ENCODE results near the gene SLC25A45. TPM values are rescaled to one million over a fixed set of nuclear protein-coding genes. Genes with fewer than 3 reads are reported as not detected.

Gene SLC25A45
- total RNA-seq, 1 experiment from 2014 or later, result 8.5 TPM

DNA sequence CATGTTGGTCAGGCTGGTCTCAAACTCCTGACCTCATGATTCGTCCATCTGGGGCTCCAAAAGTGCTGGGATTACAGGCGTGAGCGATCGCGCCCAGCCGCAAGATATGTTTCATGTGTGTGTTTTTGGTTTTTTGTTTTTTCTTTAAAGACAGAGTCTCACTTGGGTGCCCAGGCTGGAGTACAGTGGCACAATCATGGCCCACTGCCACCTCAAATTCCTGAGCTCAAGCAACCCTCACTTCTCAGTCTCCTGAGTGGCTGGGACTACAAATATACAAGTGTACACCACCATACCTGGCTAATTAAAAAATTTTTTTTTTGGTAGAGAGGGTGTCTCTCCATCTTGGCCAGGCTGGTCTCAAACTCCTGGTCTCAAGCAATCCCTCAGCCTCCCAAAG lies 19.5 kb downstream of the SLC25A45 start:
- Mint-ChIP-seq H3K9me3 (ENCODE audit: unreplicated experiment) (no peaks in the 10 kb centered on the region), H3K4me3 (ENCODE audit: unreplicated experiment) (no peak overlapping the region), H3K36me3 (ENCODE audit: insufficient read depth, unreplicated experiment) (peaks cover 14% of the 10 kb centered on the region), H3K27me3 (ENCODE audit: insufficient read depth, unreplicated experiment) (no peaks in the 10 kb centered on the region), H3K27ac (ENCODE audit: unreplicated experiment) (no peak overlapping the region), H3K4me1 (ENCODE audit: low read depth, unreplicated experiment) (peaks cover 18% of the 10 kb centered on the region)
- Histone ChIP-seq H3K4me3 (ENCODE audit: low read depth, low read length) (no peak overlapping the region), H3K27me3 (replicated peaks; ENCODE audit: control insufficient read depth, insufficient read depth, low read length) (no peaks in the 10 kb centered on the region), H3K36me3 (ENCODE audit: control insufficient read depth, insufficient read depth, low read length) (no peaks in the 10 kb centered on the region), H3K9me3 (no peaks in the 10 kb centered on the region), H3K4me1 (peaks cover 24% of the 10 kb centered on the region)
- intact Hi-C loops (cut with micrococcal nuclease; ENCODE audit: unreplicated experiment), result no loop called here
- BruUV-seq (replicated peaks), result no TSS peak
- CTCF ChIA-PET, result interaction anchor here (0.6 to 1.0 kb wide), 2 partner anchors 99 to 147 kb away, joined by 4 to 8 read pairs; no protein-coding TSS in a partner anchor
- POLR2A ChIA-PET, result no interaction called here
- TF ChIP-seq, protein P1, sequence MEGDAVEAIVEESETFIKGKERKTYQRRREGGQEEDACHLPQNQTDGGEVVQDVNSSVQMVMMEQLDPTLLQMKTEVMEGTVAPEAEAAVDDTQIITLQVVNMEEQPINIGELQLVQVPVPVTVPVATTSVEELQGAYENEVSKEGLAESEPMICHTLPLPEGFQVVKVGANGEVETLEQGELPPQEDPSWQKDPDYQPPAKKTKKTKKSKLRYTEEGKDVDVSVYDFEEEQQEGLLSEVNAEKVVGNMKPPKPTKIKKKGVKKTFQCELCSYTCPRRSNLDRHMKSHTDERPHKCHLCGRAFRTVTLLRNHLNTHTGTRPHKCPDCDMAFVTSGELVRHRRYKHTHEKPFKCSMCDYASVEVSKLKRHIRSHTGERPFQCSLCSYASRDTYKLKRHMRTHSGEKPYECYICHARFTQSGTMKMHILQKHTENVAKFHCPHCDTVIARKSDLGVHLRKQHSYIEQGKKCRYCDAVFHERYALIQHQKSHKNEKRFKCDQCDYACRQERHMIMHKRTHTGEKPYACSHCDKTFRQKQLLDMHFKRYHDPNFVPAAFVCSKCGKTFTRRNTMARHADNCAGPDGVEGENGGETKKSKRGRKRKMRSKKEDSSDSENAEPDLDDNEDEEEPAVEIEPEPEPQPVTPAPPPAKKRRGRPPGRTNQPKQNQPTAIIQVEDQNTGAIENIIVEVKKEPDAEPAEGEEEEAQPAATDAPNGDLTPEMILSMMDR (IDR thresholded peaks at IDR 0.05; ENCODE audit: insufficient read depth in 1 of 2, low read depth in 1 of 2, low read length in 1 of 2, severe bottlenecking in 1 of 2, unreplicated experiment in 1 of 2), result no peak
- DNase-seq, result no peak

DNA sequence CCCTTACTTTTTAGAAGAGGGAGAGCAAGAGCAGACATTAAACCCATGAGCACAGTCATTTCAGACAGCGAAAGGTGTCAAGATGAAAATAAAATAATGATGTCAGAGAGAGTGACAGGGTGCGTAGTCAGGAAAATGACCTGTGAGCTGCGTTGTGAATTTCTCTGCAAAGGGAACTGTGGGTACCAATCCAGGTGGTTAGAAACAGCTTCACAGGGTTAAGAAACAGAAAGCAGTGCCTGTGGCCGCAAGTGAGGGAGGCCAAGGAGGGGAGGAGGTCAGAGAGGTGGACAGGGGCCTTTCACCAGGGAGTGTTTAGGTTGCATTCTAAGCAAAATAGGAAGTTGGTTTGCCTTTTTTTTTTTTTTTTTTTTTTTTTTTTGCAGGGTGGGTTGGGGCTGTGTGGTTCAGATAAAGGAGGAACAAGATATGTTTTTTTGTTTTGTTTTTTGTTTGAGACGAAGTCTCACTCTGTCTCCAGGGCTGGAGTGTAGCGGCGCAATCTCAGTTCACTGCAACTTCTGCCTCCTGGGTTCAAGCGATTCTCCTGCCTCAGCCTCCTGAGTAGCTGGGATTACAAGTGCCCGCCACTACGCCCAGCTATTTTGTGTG lies 20.0 kb downstream of the SLC25A45 start:
- no peaks in the 10 kb centered on the region for H3K27me3 Mint-ChIP-seq (ENCODE audit: insufficient read depth, unreplicated experiment)
- H3K4me1 ChIP-seq, result peaks cover 27% of the 10 kb centered on the region
- H3K4me3 Mint-ChIP-seq (ENCODE audit: unreplicated experiment), result no peak overlapping the region
- intact Hi-C loops (cut with micrococcal nuclease; ENCODE audit: unreplicated experiment), result no loop called here
- H3K36me3 ChIP-seq (ENCODE audit: control insufficient read depth, insufficient read depth, low read length), result no peaks in the 10 kb centered on the region
- no peak overlapping the region for H3K27ac Mint-ChIP-seq (ENCODE audit: unreplicated experiment)
- ChIA-PET POLR2A (no interaction called here), CTCF (interaction anchor here (0.6 to 1.0 kb wide), 2 partner anchors 25 to 100 kb away, joined by 3 to 4 read pairs; no protein-coding TSS in a partner anchor)
- H3K9me3 Mint-ChIP-seq (ENCODE audit: unreplicated experiment), result no peaks in the 10 kb centered on the region
- peaks cover 24% of the 10 kb centered on the region for H3K4me1 Mint-ChIP-seq (ENCODE audit: low read depth, unreplicated experiment)
- TF ChIP-seq, protein P1 (IDR thresholded peaks at IDR 0.05; ENCODE audit: insufficient read depth in 1 of 2, low read depth in 1 of 2, low read length in 1 of 2, severe bottlenecking in 1 of 2, unreplicated experiment in 1 of 2), result no peak
- DNase-seq, result no peak
- H3K27me3 ChIP-seq (replicated peaks; ENCODE audit: control insufficient read depth, insufficient read depth, low read length), result no peaks in the 10 kb centered on the region
- no peak overlapping the region for H3K4me3 ChIP-seq (ENCODE audit: low read depth, low read length)
- no peaks in the 10 kb centered on the region for H3K9me3 ChIP-seq
- BruUV-seq (replicated peaks), result no TSS peak
- H3K36me3 Mint-ChIP-seq (ENCODE audit: insufficient read depth, unreplicated experiment), result peaks cover 16% of the 10 kb centered on the region

- Histone ChIP-seq H3K4me3 (ENCODE audit: low read depth, low read length) (no peak overlapping the region), H3K36me3 (ENCODE audit: control insufficient read depth, insufficient read depth, low read length) (peaks cover 1% of the 10 kb centered on the region), H3K27me3 (replicated peaks; ENCODE audit: control insufficient read depth, insufficient read depth, low read length) (no peaks in the 10 kb centered on the region), H3K9me3 (no peaks in the 10 kb centered on the region), H3K4me1 (peaks cover 28% of the 10 kb centered on the region)
- DNase-seq, result peak; percentile 80 to 90
- no TSS peak for BruUV-seq (replicated peaks)
- ChIA-PET CTCF (interaction anchor here (0.6 to 1.9 kb wide), 8 partner anchors 14 to 665 kb away, joined by 3 to 15 read pairs (median 3); partner anchors contain the start of gene DPF2), POLR2A (interaction anchor here (0.5 to 1.5 kb wide), 12 partner anchors 10 to 215 kb away, joined by 3 to 9 read pairs (median 4); partner anchors contain the start of genes CAPN1 and FAM89B)
- Mint-ChIP-seq H3K27ac (ENCODE audit: unreplicated experiment) (peak overlapping the region; percentile 65), H3K27me3 (ENCODE audit: insufficient read depth, unreplicated experiment) (no peaks in the 10 kb centered on the region), H3K4me1 (ENCODE audit: low read depth, unreplicated experiment) (peaks cover 39% of the 10 kb centered on the region), H3K9me3 (ENCODE audit: unreplicated experiment) (no peaks in the 10 kb centered on the region), H3K4me3 (ENCODE audit: unreplicated experiment) (peak overlapping the region; percentile 31), H3K36me3 (ENCODE audit: insufficient read depth, unreplicated experiment) (peaks cover 38% of the 10 kb centered on the region)
- TF ChIP-seq, protein P1 (IDR thresholded peaks at IDR 0.05; ENCODE audit: insufficient read depth in 1 of 2, low read depth in 1 of 2, low read length in 1 of 2, severe bottlenecking in 1 of 2, unreplicated experiment in 1 of 2), result no peak
- intact Hi-C loops (cut with micrococcal nuclease; ENCODE audit: unreplicated experiment), result loop anchor here (1.0 kb wide), 1 partner anchor 8 kb away; no protein-coding TSS in a partner anchor
These were observed 24.5 kb downstream of the SLC25A45 start for GRCh38 chr11:65357856-65358356.
